Nephron (organoid): ENCODE data around the gene DGKZ.

ENCODE experiments used
- H3K27ac Mint-ChIP-seq, 3 experiments: 2 replicates each; pipeline ENCODE4 v1.8.0; 2020; ENCODE audit warnings: mixed read lengths in 3 of 3, mild to moderate bottlenecking in 2 of 3, moderate library complexity in 1 of 3
- H3K27me3 Mint-ChIP-seq: 2 replicates; pipeline ENCODE4 v1.8.0; 2021; ENCODE audit warnings: low read depth, mild to moderate bottlenecking, moderate library complexity, mixed read lengths
- H3K36me3 Mint-ChIP-seq: 2 replicates; pipeline ENCODE4 v1.8.0; 2020; ENCODE audit warnings: low read depth, mixed read lengths
- H3K4me1 Mint-ChIP-seq: 2 replicates; pipeline ENCODE4 v1.8.0; 2020; ENCODE audit warnings: mixed read lengths
- H3K4me3 Mint-ChIP-seq, 3 experiments: 2 replicates each; pipeline ENCODE4 v1.8.0; 2020; ENCODE audit warnings: mild to moderate bottlenecking in 3 of 3, mixed read lengths in 3 of 3, moderate library complexity in 2 of 3
- H3K9me3 Mint-ChIP-seq: 2 replicates; pipeline ENCODE4 v1.8.0; 2020; ENCODE audit warnings: mixed read lengths
- TF ChIP-seq, protein P1 (sequence below), 3 experiments: fragments of 200-600 bp; sonication (generic); IDR thresholded peaks; one replicate each; pipeline ENCODE4 v1.5.0; 2021; ENCODE audit warnings: antibody characterized with exemption in 3 of 3; ENCODE audit not compliant: unreplicated experiment in 3 of 3

DGKZ gene

DNA sequence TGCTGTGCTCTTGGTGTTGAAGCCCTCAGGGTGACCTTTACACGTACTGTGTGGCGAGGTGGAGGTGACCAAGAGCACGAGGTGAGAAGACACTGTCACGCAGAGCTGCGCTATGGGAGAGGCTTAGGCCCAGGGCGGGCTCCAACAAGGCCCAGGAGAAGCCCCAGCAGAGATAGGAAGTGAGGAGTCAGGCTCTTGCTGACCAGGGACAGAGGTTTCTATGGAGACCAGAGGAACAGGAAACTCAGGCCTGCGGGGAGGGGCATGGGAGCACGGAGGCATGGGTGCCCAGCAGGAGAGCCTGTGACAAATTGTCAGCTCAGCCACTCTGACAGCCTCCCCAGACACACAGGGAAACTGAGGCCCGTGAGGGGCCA, 15.8 kb downstream of the DGKZ start:
- Mint-ChIP-seq H3K36me3 (no peaks in the 10 kb centered on the region), H3K27me3 (no peaks in the 10 kb centered on the region)
- TF ChIP-seq, protein P1, sequence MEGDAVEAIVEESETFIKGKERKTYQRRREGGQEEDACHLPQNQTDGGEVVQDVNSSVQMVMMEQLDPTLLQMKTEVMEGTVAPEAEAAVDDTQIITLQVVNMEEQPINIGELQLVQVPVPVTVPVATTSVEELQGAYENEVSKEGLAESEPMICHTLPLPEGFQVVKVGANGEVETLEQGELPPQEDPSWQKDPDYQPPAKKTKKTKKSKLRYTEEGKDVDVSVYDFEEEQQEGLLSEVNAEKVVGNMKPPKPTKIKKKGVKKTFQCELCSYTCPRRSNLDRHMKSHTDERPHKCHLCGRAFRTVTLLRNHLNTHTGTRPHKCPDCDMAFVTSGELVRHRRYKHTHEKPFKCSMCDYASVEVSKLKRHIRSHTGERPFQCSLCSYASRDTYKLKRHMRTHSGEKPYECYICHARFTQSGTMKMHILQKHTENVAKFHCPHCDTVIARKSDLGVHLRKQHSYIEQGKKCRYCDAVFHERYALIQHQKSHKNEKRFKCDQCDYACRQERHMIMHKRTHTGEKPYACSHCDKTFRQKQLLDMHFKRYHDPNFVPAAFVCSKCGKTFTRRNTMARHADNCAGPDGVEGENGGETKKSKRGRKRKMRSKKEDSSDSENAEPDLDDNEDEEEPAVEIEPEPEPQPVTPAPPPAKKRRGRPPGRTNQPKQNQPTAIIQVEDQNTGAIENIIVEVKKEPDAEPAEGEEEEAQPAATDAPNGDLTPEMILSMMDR (IDR thresholded peaks at IDR 0.05; ENCODE audit: unreplicated experiment in 3 of 3), result no peak

DNA sequence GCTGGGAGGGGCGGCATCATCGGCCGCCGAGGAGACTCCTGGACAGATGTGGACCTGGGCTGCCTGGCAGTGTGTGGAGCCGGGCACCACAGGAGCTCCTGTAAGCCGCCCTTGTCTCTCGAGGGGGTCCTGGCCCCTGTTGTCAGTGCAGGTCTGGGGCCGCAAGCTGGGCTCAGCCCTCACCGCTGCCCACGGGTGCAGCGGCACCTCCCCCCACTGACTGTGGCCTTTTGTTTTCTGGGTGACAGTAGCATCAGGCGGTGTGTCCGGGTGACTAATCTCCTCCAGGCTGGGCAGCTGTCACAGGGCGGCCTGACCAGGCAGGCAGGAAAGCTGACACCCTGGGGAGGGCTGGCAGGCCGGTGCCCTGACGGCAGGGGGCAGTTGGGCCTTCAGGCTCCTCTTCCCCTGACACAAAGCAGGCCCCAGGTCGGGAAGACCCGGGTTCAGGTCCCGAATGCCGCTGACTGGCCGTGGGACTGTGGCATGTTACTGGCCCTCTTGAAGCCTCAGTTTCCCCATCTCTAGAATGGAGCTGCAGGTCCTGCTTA, 16.3 kb downstream of the DGKZ start:
- Mint-ChIP-seq H3K36me3 (peaks cover 3% of the 10 kb centered on the region), H3K4me3 (peak overlapping the region in 2 of 3 experiments; percentile 23 to 69), H3K27me3 (no peaks in the 10 kb centered on the region), H3K27ac (peak overlapping the region; percentile 32 to 70 (median 54)), H3K4me1 (peaks cover 51% of the 10 kb centered on the region), H3K9me3 (no peaks in the 10 kb centered on the region)
- TF ChIP-seq, protein P1 (IDR thresholded peaks at IDR 0.05; ENCODE audit: unreplicated experiment in 3 of 3), result no peak

More for the DNA sequence above, 15.8 kb downstream of the DGKZ start:
- H3K4me3 Mint-ChIP-seq, result peak overlapping the region; percentile 29 to 74 (median 48)
- H3K9me3 Mint-ChIP-seq, result no peaks in the 10 kb centered on the region
- peak overlapping the region; percentile 40 to 84 (median 70) for H3K27ac Mint-ChIP-seq
- H3K4me1 Mint-ChIP-seq, result peaks cover 46% of the 10 kb centered on the region

DNA sequence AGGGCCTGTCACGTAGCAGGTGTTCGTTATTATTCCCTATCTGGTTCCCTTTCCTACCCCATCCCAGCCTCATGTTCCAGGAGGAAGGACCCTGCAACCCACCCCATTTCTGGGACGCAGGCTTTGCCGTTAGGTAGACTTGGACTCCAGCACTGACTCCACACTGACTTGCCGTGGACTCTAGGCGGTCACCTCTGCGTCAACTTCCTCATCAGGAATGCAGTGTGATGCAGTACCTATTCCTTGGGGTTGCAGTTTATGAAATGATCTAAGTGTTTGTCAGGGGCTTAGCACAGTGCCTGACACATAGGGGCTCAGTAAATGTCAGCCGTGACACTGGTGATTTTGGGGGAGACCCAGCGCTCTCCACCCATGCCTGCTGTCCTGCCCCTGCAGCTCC, 16.8 kb downstream of the DGKZ start:
- TF ChIP-seq, protein P1 (IDR thresholded peaks at IDR 0.05; ENCODE audit: unreplicated experiment in 3 of 3), result no peak
- peaks cover 53% of the 10 kb centered on the region for H3K4me1 Mint-ChIP-seq
- H3K27ac Mint-ChIP-seq, result peak overlapping the region; percentile 32 to 70 (median 54)
- H3K4me3 Mint-ChIP-seq, result peak overlapping the region in 2 of 3 experiments; percentile 23 to 69
- H3K9me3 Mint-ChIP-seq, result no peaks in the 10 kb centered on the region
- H3K36me3 Mint-ChIP-seq, result peaks cover 4% of the 10 kb centered on the region
- H3K27me3 Mint-ChIP-seq, result no peaks in the 10 kb centered on the region

DNA sequence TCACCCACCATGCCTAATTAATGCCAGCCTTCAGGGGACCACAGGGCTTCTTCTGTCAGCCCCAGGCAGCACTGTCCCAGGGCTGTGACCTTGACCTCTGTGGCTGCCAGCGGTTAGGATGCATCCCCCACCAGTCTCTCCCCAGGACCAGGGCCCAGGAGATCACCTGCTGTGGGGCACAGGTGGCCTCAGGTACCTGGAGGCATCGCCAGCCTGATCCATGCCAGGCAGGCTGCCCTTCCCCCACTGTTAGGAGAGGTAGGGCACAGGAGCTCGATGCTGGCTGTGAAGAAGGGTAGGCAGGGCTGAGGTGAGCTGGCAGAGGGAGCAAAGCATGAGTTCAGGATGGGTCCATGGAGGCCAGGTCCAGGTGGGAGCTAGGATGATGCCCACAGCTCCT, 17.5 kb downstream of the DGKZ start:
- Mint-ChIP-seq H3K4me1 (peaks cover 59% of the 10 kb centered on the region), H3K27me3 (no peaks in the 10 kb centered on the region), H3K27ac (peak overlapping the region in 1 of 3 experiments; percentile 61), H3K9me3 (no peaks in the 10 kb centered on the region), H3K36me3 (peaks cover 7% of the 10 kb centered on the region), H3K4me3 (peak overlapping the region in 1 of 3 experiments; percentile 29)
- TF ChIP-seq, protein P1 (IDR thresholded peaks at IDR 0.05; ENCODE audit: unreplicated experiment in 3 of 3), result no peak

DNA sequence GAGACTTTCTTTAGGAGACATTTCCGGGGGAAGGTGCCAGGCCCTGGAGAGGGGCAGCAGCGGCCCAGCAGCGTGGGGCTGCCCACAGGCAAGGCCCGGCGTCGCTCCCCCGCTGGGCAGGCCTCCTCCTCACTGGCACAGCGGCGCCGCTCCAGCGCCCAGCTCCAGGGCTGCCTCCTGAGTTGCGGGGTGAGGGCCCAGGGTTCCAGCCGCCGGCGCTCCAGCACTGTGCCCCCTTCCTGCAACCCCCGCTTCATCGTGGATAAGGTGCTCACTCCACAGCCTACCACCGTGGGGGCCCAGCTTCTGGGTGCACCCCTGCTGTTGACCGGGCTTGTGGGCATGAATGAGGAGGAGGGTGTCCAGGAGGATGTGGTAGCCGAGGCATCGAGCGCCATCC, 19.0 kb downstream of the DGKZ start:
- TF ChIP-seq, protein P1 (IDR thresholded peaks at IDR 0.05; ENCODE audit: unreplicated experiment in 3 of 3), result no peak
- H3K9me3 Mint-ChIP-seq, result no peaks in the 10 kb centered on the region
- peaks cover 59% of the 10 kb centered on the region for H3K4me1 Mint-ChIP-seq
- peaks cover 11% of the 10 kb centered on the region for H3K36me3 Mint-ChIP-seq
- no peak overlapping the region for H3K27ac Mint-ChIP-seq
- no peak overlapping the region for H3K4me3 Mint-ChIP-seq
- H3K27me3 Mint-ChIP-seq, result no peaks in the 10 kb centered on the region

DNA sequence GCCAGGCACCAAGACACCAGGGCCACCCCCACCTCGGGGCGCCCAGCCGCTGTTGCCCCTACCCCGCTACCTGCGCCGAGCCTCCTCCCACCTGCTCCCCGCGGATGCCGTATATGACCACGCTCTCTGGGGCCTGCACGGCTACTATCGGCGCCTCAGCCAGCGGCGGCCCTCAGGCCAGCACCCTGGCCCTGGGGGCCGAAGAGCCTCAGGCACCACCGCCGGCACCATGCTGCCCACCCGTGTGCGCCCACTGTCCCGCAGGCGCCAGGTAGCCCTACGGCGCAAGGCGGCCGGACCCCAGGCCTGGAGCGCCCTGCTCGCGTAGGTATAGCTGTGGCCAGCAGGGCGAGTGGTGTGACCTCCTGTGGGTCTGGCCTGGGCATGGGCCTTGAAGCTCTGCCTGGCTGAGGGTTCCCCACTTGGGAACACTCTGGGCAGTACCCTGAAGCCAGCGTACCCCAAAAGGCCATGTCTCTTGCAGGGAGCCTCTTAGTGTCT, 19.4 kb downstream of the DGKZ start:
- TF ChIP-seq, protein P1 (IDR thresholded peaks at IDR 0.05; ENCODE audit: unreplicated experiment in 3 of 3), result no peak
- Mint-ChIP-seq H3K27ac (no peak overlapping the region), H3K27me3 (no peaks in the 10 kb centered on the region), H3K4me3 (peak overlapping the region in 1 of 3 experiments; percentile 35), H3K9me3 (no peaks in the 10 kb centered on the region), H3K36me3 (peaks cover 11% of the 10 kb centered on the region), H3K4me1 (peaks cover 56% of the 10 kb centered on the region)
